CD4-positive, alpha-beta T cell treated with Interleukin-17A for 4 hours (primary cell): ENCODE data around the gene OR1K1.
"Not testable (repeated sequence)": the region's sequence is repeated elsewhere in the genome, so short reads cannot be mapped to it uniquely, and the experiment has no call there.

Experiments used
- DNase-seq: peaks from one replicate; pipeline ENCODE4 v3.0.0-alpha.2; 2020; ENCODE audit warnings: mixed read lengths

OR1K1 gene

DNA sequence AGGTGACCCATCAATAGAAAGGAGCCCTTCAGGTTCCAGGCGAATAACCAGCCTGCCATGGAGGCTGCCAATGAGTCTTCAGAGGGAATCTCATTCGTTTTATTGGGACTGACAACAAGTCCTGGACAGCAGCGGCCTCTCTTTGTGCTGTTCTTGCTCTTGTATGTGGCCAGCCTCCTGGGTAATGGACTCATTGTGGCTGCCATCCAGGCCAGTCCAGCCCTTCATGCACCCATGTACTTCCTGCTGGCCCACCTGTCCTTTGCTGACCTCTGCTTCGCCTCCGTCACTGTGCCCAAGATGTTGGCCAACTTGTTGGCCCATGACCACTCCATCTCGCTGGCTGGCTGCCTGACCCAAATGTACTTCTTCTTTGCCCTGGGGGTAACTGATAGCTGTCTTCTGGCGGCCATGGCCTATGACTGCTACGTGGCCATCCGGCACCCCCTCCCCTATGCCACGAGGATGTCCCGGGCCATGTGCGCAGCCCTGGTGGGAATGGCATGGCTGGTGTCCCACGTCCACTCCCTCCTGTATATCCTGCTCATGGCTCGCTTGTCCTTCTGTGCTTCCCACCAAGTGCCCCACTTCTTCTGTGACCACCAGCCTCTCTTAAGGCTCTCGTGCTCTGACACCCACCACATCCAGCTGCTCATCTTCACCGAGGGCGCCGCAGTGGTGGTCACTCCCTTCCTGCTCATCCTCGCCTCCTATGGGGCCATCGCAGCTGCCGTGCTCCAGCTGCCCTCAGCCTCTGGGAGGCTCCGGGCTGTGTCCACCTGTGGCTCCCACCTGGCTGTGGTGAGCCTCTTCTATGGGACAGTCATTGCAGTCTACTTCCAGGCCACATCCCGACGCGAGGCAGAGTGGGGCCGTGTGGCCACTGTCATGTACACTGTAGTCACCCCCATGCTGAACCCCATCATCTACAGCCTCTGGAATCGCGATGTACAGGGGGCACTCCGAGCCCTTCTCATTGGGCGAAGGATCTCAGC lies at the start of gene OR1K1:
OR1K1 (plus strand) TSS at position 58 of the 995 bp plus-strand sequence; CDS start at position 58, 0 bp downstream.
- no peak for DNase-seq

DNA sequence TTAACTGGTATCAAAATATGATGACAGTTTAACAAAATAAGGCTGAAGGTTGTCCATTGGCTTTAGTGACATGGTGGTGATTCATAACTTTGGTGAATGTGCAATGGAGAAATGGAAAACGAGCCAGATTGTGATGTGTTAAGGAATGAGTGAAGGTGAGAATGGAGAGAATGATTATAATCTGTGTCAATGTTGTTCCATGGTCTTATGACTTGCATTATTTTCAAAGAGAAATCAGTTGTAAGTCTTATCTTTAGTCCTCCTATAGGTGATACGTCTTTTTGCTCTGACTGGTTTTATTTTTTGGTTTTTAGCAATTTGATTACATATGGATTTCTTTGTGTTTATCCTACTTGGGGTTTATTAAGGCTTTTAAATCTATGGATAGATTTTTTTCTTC lies 45.1 kb upstream of the OR1K1 start:
- no peak for DNase-seq

DNA sequence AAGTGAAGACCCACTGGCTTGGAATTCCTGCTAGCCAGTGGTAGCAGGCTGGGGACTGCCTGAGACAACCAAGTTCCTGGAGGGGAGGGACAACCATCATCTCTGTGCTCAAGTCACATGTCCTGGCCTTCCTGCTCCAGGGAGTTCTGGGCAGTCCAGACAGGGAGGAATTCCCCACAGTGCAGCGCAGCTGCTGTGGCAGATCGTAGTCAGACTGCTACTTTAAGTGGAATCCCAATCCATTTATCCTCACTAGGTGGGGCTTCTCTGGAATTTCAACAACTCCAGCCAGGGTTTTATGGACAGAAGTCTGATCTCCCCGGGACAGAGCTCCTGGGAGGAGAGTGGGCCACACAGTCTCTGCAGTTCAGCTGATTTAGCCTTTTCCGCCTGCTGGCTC lies 32.1 kb upstream of the OR1K1 start:
- DNase-seq, result no peak

- no peak for DNase-seq
These were observed 22.9 kb upstream of the OR1K1 start for GRCh38 chr9:122777052-122777451.

DNA sequence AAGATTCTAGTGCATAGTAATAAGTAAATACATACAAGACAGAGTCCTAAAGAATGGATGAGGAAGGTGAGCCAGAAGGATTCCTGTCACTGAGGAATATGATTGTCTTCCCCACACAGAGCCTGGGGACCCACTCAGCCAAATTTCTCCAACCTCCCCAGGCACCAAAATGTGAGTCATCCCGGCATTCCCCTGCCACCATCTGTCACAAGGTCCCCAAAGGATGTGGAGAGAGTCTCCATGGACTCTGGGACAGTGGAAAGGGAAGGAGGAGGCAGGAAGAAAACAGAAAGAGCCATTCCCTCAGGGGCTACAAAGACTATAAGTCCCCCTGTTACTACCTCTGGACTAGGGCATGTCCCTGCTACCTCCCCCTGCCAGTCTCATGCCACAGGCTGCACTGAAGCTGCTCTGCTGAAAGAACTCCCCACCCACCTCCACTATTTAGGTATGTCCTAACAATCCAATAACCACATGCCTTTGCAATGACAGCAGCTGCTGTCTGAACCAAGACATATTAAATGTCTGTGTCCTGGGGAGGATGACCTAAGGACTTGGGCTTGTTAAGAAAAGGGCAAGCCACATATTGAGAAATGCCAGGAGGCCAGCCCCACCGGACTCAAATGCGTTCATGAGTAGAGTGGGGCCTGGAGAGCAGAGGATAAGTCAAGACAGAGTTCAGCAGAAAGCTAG lies 21.8 kb upstream of the OR1K1 start:
- DNase-seq, result no peak

- no peak for DNase-seq
These were observed 20.7 kb upstream of the OR1K1 start for GRCh38 chr9:122779181-122779580.

- DNase-seq, result no peak
These were observed 19.9 kb upstream of the OR1K1 start for GRCh38 chr9:122780026-122780425.

- no peak for DNase-seq
These were observed 18.3 kb upstream of the OR1K1 start for GRCh38 chr9:122781671-122782070.

DNA sequence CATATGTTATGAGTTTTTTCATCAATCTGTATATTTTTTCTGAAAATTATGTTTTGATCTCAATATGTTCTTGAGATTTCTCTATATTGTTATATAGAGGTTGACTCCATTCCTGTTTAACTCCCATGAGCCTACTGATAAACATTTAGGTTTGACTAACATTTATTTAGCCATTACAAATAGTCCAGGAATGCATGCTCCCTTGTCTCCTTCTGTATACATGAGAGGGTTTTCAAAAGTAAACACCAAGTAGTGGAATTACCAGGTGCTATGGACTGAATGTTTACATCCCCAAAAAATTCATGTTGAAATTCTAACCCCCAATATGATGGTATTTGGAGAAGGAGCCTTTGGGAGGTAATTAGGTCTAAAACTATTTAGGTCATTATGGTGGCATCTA lies 14.7 kb upstream of the OR1K1 start:
- no peak for DNase-seq

- DNase-seq, result no peak
These were observed 13.6 kb upstream of the OR1K1 start for GRCh38 chr9:122786338-122786737.

GRCh38 chr9:122788831-122789230 lies 11.1 kb upstream of the OR1K1 start, which contains the start of gene OR5C1:
OR5C1 (plus strand) TSS chr9:122788933; CDS start chr9:122788933, 0 bp downstream.
- DNase-seq, result no peak

GRCh38 chr9:122789256-122790046 lies 10.5 kb upstream of the OR1K1 start:
- no peak for DNase-seq

DNA sequence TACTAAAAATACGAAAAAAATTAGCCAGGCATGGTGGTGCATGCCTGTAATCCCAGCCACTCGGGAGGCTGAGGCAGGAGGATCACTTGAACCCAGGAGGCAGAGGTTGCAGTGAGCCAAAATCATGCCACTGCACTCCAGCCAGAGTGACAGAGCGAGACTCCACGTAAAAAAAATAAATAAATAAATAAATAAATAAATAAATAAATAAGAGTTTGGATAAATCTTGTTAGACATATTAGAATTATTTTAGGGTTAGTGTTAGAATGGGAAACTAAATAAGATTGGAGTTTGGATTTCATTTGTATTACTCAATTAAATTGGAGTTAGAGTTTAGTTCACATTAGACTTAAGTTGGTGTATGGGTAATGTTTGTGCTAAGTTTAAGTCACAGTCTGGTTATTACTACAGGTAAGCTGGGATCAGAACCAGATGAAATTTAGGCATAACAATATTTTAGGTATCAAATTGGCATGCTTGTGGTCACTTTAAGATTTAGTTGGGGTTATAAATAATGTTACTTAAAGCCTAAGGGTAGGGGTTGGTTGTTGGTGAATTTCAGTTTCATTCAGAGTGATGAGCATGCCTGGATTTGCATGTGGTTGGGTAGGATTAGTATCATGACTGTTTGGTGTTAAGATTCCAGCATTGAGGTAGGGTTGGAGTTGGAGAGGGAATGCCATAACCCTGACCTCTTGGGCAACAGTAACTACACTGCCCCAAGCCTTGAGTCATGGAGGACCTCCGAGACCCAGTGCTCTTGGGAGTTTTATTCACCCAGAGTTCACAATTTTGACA lies 7.9 kb upstream of the OR1K1 start:
- DNase-seq, result no peak

DNA sequence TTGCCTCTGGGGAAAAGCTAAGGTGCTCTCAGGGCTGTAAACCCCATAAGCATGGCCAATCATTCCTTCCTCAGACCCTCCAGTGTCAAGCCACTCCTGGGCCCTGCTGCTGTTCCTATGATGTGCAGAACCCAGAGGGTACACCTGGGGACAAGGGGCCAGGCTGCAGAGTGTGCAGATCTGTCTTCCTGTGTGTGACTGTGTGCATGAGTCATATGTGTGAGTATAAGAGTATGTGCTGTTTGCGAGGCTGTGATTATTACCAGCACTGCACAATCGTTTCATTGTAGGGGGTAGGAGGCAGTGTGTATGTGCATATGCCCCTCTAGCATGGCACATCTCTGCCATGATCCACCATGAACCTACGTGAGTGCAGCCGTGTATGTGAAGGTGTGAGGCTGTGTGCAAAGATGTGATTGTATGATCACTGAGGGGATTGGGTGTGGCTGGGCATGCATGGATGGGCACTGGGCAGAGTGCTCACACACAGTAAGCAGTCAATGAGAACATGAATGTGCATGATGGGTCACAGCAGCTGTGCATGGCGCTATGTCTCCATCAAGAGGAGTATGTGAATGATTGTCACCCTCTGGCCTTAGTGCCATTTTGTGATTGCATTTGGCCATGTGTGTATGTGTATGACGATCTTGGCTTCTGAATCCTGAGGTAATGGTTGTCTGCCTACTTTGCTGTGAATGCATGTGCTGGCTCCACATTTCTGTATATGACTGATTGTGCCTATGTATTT lies 2.4 kb upstream of the OR1K1 start:
- no peak for DNase-seq

DNA sequence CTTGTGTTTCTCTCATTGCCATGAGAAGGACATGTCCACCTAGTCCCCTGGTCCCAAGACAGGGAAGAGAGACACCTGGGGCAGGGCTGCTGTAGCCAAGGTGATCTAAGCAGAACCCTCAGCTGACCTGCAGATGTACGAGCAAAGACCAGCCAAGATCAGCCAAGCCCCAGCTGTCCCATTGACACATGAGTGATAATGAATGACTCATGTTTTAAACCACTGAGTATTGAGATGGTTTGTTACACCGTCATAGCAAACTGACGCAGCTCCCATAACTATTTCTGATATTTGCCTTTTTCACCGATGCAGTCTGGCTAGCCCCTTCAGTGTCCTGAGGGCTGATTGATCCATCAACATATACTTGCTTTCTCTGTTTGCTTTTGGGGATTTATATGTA lies 6.7 kb downstream of the OR1K1 start:
- no peak for DNase-seq

- no peak for DNase-seq
These were observed 7.5 kb downstream of the OR1K1 start for GRCh38 chr9:122807271-122807900.

- DNase-seq, result no peak
These were observed 8.2 kb downstream of the OR1K1 start for GRCh38 chr9:122808141-122808540.

DNA sequence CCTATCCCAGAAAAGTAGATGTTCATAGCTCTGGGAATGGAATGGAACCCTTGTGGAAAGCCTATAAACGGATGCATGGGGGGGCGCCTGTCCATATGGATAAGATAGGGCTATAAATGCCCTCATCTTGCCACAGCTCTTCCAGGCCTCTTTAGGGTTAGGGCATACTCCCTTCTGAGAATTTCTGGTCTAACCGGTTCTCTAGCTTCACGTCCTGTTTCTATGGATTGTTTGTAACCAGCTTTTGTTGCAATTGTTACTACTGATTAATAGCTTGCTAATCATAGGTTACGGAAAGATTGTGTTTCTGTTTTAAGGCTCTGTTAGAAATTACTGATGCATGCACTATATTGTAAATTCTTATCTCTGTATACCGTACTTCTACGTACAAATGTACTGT lies 9.3 kb downstream of the OR1K1 start:
- DNase-seq, result not testable (repeated sequence)

- DNase-seq, result peak; percentile 84
These were observed 10.5 kb downstream of the OR1K1 start for GRCh38 chr9:122810306-122810946.

DNA sequence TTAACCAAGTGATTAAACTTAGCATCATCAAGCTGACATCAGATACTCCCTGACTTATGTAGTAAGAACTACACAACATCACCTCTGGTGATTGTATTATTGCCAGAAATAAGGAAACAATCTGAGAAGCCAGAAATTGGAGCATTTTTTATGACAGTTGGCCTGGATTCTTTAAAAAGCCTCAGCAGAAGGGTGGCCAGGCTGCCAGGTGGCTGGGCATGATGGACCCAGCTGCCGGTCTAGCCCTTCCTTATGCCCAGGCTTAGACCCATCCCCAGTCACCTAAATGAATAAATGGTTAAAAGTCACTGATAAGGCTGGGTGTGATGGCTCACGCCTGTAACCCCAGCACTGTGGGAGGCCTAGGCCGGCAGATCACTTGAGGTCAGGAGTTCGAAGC lies 12.8 kb downstream of the OR1K1 start:
- no peak for DNase-seq
